Stimulated activated CD4-positive, alpha-beta T cell treated with anti-CD3 and anti-CD28 coated beads, Interleukin-1b, Interleukin-23, amount 100 ng/mL, for 48 hours (primary cell): ENCODE results near the gene IL34.

Experiments used
- DNase-seq: peaks from one replicate; pipeline ENCODE4 v3.0.0-alpha.2; 2020

IL34 gene

DNA sequence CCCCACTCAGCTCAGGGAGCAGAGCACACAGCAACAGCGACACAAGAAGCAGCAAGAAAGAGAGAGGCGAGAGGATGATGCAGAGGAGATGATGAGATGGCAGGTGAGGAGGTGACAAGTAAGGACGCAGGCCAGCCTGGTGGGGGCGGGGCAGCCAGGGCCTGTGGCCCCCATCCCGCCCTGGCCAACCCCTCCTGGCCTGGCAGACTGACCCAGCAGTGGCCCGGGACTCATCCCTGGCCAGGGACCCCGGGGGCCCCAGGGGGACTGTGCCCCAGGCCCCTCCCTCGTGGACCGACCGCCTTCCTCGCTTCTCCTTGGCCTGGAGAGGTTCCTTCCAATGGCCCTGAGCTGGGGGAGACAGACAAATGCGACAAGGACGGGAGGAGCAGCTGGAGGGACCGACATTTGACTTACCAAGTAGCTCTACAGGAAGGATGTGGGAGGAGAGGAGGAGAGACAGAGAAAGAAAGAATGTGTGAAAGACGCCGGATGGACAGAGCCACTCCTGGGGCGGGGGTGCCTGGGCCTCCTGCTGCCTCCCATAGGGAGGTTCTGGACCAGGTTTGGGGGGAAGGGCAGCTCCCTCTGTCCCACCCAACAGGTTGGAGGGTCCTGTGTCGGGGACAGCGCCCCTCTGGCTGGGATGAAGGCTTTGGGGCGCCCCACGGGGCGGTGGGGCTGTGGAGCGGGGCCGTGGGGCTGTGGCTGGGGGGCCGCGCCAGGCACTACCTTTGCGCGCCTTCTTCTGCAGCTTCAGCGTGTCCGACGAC lies 32.7 kb downstream of the IL34 start:
- no peak for DNase-seq

- no peak for DNase-seq
Observed at GRCh38 chr16:70679671-70680494, 33.5 kb downstream of the IL34 start.

GRCh38 chr16:70680495-70681381 lies 34.4 kb downstream of the IL34 start:
- no peak for DNase-seq

GRCh38 chr16:70681382-70682238 lies 35.3 kb downstream of the IL34 start:
- DNase-seq = no peak

- no peak for DNase-seq
Observed at GRCh38 chr16:70682239-70683145, 36.1 kb downstream of the IL34 start.

DNA sequence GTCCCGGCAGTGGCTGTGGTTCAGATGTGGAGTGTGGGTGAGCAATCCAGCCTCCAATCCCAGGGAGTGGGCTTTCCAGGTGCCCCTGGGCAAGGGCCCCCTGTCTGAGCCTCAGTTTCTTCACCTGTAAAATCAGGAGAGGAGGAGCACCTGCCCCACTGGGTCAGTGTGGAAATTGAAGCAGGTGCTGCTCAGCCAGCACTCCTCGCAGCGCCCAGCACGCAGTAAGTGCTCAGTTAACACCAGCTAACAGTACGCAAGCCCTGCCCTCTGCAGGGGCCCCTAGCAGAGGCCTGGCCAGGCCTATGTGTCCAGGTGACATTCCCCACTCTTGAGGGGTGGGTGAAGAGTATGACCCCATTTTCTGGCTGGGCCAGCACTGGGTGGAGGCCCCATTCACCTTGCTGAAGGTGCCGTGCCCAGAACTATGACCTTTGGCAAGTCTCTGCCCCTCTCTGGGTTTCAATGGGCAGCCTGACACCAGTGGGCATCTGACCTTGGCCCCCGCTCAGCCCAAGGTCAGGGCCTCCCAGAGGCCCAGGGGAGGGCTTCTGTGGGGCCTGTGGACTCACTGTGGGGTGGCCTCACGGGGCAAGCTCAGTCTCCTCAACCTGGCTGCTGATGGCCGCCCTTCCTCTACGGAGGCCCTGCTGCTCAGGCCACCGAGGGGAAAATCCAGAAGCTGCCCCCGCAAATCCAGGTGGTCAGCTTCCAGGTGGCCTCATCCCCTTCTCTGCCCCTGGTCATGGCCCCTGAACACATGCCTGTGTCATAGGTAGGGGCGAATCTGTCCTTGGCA lies 37.0 kb downstream of the IL34 start:
- no peak for DNase-seq

- no peak for DNase-seq
Observed at GRCh38 chr16:70684146-70685060, 38.0 kb downstream of the IL34 start.

DNA sequence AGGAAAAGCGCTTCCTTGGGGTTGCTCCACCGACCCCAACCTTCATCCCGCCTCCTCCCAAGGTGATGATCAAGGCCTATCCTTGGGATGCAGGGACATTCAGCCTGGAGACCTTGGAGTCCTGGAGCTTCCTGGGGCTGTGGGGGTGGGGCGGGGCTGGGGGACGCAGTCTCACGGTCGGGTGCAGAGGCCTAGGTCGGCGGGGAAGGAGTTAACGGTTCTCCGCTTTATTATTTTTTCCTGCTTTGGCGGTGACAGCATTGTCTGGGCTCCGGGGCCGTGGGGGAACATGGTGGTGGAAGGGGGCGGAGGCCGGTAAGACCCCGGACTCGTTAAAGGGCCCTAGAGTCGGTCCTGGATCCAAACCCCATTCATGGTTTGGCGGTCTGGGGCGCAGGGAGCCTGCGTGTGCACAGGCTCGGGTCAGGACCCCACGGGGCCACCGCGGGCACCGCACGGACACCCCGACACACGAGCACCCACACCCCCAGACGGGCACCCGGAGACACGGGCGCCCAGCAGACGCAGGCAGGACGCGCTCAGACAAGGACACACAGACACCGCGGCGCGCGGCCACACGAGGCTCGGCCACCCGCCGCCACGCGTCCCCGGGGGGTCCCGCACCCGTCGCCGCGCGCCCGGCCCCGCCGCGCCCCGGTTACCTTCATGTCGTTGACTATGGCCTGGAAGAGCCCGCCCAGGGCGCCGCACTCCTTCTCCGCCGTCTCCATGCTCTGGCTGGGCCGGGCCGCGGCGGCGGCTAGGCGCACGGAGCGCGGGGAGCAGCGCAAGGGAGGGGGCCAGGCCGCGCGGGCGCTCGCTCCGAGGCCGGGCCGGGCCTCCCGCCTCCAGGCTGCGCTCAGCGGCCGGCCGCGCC lies 38.9 kb downstream of the IL34 start:
- no peak for DNase-seq

DNA sequence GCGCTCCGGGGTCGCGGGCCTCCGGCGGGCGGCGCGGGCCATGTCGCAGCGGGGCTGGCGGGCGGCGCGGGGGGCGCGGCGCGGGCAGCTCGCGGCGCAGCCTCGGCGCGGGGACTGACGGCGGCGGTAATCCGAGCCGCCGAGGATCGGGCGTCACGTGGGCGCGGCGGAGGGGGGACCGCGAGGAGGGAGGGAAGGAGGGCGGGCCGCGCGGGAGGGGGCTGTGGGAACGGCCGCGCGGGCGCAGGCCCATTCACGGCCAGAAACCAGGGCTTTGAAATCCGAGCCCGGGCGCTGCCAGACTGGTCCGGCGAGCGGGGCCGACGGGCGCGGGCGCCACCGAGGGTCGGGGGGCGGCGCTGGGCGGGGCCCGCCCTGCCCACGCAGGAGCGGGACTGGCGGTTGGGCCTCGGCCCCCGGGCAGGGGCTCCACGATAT lies 39.6 kb downstream of the IL34 start, which contains the start of gene MTSS2:
Gene MTSS2 (minus strand): TSS at position 116 of the 438 bp plus-strand sequence. CDS start 262 bp downstream, outside the sequence.
- no peak for DNase-seq

DNA sequence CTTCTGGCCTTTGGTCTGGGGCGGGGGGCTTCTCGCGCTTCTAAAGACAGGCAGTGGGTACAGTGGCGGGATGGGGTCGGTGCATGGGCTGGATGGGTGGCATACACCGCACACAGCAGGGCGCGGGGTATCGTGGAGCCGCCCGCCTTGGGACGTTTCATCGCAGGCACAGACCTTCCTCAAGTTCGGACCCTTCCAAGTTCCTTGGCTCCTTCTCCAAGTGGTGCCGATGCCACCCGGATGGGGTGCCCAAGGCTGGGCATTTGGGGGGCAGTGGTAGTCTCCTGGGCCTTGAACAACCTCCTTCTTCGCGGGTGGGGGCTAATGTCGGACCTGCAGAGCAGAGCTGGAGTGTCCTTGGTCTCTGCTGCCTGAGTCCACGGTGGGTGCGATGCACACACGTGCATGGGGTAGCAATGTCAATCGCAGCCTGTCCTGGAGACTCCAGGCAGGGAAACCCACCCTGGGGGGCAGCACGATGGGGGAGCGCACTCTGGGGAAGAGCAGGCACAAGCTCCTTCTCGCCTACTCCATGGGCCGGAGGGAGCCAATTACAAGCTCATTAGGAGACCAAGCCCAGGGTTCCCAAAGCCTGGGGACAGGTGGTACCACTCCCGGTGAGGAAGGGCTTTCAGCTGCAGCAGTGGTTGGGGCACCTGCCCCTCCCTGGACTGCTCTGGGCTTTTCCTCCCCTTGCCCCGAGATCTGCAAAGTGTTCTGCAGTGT lies 40.2 kb downstream of the IL34 start:
- DNase-seq = no peak

DNA sequence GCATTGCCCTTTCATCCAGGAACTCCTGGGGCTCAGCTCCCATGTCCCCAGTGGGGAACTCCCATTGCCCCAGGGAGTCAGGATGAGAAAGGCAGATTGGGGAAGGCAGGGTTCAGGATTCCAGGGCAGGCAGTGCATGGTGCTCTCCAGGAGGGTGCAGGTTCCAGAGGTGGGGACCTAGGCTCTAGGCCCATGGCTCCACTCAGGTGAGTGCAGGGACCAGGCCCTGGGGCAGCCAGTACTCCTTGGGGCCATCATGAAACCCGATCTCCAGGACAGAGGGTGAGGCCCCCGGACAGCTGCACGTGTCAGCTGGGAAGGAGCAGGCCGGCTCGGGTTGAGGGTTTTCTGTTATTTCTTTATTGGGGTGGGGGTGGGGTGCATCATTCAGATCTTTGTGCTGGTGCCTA lies 40.7 kb downstream of the IL34 start:
- DNase-seq = no peak

- DNase-seq = no peak
Observed at GRCh38 chr16:70687671-70688245, 41.4 kb downstream of the IL34 start.

DNA sequence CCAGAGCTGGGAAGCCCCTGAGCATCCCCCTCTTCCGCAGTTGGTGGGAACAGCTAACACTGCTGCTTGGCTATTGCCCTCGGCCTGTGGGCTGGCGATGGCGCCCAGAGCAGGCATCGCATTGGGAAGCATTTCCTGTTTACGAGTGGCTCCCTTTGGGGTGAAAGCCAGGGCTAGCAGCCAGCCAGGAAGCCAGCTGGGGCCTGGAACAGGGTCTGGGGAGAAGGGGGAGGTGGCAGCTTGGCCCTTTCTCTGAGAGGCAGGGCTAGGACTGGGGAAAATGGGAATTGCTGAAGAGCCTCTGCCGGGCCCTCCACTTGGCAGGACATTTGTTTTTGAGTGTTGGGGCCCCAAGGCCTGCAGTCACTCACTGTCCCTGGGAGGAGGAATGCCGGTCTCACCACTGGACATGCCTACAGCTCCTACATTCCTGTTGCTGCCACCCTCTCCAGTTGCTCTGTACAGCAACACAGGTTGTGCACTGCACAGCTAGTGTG lies 41.9 kb downstream of the IL34 start:
- DNase-seq = no peak

- DNase-seq = no peak
Observed at GRCh38 chr16:70689035-70689969, 42.9 kb downstream of the IL34 start.
